B cell (primary cell): Measurements from ENCODE around the gene PRKAR1A.

Experiments used
- EZH2 ChIP-seq: IDR thresholded peaks from 2 replicates; pipeline ENCODE4 v1.6.1; 2012; ENCODE audit warnings: borderline replicate concordance, low read depth, mild to moderate bottlenecking, moderate library complexity, low read length; ENCODE audit not compliant: insufficient read depth, poor library complexity, severe bottlenecking
- TF ChIP-seq, protein P1 (sequence below): fragments of 200-600 bp; IDR thresholded peaks from one replicate; pipeline ENCODE4 v1.8.0; 2022; ENCODE audit warnings: antibody characterized with exemption, mild to moderate bottlenecking

DNA sequence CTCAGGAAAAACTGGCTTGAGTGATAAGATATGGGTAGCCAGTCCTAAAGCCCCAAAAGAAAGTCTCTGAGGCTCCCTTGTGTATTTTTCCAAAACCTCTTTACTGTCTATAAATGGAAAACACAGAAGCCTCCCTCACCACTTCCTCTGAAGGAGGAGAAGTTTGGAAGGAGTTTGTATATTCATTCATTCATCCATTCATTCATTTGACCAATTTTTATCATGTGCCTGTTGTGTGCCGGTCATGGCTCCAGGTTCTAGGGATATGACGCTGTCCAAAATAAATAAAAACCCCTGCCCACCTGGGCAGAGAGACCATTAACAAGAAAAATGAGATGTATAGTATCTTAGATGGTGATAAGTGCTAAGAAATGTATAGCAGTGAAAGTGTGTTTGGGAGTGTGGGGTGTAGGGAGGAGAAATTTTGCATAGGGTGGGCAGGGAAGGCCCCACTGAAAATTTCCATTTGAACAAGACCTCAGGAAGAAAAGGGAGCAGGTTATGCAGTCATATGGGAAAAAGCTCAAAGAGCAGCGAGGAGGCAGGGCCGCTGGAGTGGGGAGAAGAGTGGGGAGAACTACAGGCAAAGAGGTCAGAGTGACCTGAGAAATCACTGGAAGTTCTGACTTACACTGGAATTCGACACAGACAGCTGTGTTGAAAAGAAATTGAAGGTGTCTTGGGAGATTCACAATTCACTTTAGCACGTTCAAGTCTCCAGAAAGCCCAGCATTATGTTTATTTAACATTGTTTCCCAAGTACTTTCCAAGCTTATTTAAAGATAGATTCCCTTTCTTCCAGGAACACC lies 48.8 kb upstream of the PRKAR1A start:
- TF ChIP-seq, protein P1, sequence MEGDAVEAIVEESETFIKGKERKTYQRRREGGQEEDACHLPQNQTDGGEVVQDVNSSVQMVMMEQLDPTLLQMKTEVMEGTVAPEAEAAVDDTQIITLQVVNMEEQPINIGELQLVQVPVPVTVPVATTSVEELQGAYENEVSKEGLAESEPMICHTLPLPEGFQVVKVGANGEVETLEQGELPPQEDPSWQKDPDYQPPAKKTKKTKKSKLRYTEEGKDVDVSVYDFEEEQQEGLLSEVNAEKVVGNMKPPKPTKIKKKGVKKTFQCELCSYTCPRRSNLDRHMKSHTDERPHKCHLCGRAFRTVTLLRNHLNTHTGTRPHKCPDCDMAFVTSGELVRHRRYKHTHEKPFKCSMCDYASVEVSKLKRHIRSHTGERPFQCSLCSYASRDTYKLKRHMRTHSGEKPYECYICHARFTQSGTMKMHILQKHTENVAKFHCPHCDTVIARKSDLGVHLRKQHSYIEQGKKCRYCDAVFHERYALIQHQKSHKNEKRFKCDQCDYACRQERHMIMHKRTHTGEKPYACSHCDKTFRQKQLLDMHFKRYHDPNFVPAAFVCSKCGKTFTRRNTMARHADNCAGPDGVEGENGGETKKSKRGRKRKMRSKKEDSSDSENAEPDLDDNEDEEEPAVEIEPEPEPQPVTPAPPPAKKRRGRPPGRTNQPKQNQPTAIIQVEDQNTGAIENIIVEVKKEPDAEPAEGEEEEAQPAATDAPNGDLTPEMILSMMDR: peak; percentile 56
- no peak for TF ChIP-seq EZH2
